GM10266 (cell line): ENCODE data around the gene C15orf61.

Experiments used
- DNase-seq: peaks from one replicate; pipeline ENCODE4 v3.0.0; 2012; ENCODE audit errors: extremely low spot score
- TF ChIP-seq, protein P1 (sequence below): IDR thresholded peaks from 2 replicates; pipeline ENCODE4 v1.5.1; 2012; ENCODE audit warnings: mild to moderate bottlenecking, low read depth; ENCODE audit not compliant: control insufficient read depth, insufficient read depth; ENCODE audit errors: missing control alignments

The C15orf61 gene

DNA sequence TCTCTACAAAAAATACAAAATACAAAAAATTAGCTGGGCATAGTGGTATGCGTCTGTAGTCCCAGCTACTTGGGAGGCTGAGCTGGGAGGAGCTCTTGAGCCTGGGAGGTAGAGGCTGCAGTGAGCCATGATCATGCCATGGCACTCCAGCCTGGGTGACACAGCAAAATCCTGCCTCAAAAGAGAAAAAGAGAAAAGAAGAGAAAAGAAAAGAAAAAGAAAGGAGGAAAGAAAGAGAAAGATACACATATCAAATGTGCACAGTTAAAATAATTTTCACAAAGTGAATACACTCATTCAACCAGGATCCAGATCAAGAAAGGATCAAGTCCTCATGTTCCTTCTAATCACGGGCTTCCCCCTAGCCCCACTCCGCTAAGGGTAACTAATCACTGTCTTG is 5.8 kb upstream of the C15orf61 start:
- DNase-seq = no peak
- TF ChIP-seq, protein P1, sequence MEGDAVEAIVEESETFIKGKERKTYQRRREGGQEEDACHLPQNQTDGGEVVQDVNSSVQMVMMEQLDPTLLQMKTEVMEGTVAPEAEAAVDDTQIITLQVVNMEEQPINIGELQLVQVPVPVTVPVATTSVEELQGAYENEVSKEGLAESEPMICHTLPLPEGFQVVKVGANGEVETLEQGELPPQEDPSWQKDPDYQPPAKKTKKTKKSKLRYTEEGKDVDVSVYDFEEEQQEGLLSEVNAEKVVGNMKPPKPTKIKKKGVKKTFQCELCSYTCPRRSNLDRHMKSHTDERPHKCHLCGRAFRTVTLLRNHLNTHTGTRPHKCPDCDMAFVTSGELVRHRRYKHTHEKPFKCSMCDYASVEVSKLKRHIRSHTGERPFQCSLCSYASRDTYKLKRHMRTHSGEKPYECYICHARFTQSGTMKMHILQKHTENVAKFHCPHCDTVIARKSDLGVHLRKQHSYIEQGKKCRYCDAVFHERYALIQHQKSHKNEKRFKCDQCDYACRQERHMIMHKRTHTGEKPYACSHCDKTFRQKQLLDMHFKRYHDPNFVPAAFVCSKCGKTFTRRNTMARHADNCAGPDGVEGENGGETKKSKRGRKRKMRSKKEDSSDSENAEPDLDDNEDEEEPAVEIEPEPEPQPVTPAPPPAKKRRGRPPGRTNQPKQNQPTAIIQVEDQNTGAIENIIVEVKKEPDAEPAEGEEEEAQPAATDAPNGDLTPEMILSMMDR = no peak

DNA sequence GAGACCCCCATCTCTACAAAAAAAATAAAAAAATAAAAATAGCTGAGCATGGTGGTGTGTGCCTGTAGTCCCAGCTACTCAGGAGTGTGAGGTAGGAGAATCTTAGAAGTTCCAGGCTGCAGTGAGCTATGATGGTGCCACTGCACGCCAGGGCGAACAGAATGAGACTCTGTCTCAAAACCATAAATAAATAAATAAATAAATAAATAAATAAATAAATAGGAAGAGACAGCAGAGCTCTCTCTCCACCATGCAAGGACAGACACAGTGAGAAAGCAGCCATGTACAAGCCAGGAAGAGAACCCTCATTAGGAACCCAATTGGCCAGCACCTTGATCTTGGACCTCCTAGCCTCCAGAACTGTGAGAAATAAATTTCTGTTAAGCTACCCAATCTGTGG is 5.4 kb upstream of the C15orf61 start:
- no peak for DNase-seq
- TF ChIP-seq, protein P1 = no peak

DNA sequence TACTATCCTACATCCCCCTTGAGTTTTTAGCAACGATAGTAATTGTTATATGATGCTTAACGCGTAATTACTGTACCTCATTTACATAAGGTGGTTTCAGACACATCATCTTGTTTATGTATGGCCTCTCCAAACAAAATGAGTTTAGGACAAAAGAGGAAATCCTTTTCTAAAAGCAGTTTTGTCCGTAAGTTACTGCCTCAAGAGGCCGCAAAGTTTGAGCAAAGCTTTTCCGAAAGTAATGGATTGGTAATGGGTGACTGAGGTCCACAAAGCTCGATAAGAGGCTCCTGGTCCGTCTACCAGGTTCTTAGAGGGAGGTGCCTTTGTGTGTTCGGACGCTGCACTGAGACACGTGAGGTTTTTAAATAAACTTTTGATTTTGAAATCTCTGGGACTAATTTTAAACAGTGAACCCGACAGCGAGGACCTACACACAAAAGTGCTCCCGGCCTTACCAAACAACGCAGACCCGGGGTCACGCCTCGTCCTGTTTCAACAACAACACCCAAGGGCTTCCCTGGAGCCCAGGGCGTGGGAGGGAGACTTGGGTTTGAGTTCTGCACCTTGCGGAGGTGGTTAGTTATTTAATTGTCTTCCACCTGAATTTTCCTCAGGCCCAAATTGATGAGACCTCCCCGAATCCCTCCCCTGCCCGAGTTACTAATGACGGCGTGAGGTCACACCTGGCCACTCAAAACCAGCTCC is 456 bp upstream of the C15orf61 start:
- TF ChIP-seq, protein P1 = no peak
- peak; percentile 16 for DNase-seq

DNA sequence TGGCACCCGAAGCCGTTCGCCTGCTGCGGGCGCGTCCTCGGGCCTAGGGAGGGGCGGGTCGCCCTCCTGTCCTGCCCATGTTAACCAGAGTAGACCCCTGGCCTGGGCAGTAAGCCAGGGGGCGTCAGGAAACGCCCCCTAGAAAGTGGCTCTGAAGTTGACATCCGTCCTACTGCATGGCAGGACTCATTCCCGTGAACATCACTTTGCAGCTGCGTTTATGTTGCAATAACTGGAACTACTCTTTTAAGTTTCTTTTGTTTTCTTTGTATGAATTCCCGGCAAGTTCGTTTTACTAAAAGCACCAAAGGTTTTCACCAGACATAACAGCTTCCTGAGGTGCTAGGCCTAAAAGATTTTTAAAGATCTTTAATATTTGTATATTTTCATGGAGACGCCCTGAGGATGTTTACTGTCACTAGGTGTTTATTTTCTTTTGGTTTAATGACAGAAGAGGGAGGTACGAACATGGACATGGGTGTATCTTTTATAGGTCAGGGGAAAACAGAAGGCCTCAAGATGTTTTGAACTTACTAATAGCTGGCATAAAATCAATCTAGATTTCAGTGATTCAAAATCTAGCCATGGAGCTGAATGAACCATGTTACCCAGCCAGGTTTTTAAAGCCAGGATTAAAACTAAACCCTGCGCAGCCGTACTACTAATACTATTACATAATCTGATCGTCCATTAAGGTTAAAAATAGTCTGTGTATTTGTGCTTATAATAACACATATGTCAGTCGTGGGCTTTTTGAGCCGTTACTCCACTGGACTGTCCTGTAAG is 1.0 kb downstream of the C15orf61 start:
- TF ChIP-seq, protein P1 = no peak
- DNase-seq = no peak

DNA sequence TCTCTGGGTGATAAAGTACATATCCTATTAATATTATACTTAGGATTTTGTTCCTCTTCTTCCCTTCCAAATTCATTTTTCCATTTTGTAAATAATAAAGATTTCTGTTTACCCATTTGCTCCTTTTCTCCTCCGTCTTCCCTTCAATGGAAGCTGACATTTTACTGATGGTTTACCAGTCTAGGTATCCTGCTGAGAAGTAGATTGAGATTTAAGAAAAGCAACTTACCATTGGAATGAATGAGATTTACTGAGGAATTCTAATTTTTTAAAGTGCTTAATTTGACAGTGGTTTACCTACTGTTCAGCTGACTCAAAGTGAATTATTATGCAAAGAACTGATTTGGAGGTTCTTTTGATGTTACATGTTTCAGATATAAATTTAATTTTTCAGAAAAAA is 2.4 kb downstream of the C15orf61 start:
- TF ChIP-seq, protein P1 = no peak
- DNase-seq = no peak

DNA sequence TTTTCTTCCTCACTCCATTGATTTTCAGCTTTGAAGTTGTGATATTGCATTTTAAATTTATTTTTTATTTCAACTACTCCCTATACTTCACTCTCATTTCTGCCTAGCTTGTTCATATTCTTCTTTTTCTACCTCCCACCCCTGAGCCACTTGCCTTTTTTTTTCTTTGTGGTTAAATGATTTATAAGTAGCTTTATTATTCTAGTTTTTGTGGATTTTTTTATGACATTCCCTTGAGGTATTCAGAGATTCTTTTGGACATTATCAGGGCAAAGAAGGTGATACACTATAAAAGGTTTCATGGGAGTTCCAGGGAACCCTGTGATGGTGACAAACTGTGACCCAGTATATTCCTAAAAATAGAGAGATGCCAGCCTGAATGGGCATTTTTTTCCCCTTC is 3.3 kb downstream of the C15orf61 start:
- no peak for DNase-seq
- TF ChIP-seq, protein P1 = no peak

DNA sequence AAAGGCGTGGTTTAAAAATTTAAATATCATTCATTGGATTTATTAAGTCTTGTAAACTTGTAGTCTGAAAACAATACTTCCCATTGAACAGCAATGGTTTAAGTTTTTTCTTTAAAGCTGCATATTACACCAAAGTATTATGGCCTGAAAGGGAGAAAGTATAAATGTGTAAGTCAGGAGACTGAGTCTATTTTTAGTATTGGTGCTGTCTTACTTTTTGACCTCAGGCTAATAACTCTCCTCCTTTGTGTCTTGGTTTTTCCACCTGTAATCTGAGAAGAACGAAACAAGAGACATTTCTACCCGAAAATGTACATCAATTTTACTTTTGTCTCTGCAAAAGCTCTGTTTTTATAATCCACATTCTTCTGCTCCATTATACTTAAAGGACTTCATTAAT is 7.6 kb downstream of the C15orf61 start:
- DNase-seq = no peak
- TF ChIP-seq, protein P1 = no peak
